GM12892 (cell line): ENCODE measurements around the gene TSC22D4.

ENCODE experiments used
- POLR2A ChIP-seq: IDR thresholded peaks from 2 replicates; pipeline ENCODE4 v1.6.1; 2011; ENCODE audit warnings: low read depth, low read length, control low read depth
- POLR2AphosphoS5 ChIP-seq: IDR thresholded peaks from 2 replicates; pipeline ENCODE4 v1.6.1; 2011; ENCODE audit warnings: low read depth, low read length, control low read depth
- TAF1 ChIP-seq: IDR thresholded peaks from 2 replicates; pipeline ENCODE4 v1.6.1; 2011; ENCODE audit warnings: low read depth, mild to moderate bottlenecking, control low read depth, low read length, borderline replicate concordance

- no peak for TF ChIP-seq POLR2AphosphoS5
- no peak for TF ChIP-seq POLR2A
- no peak for TF ChIP-seq TAF1
Measured at GRCh38 chr7:100482728-100483089, 3.7 kb upstream of the TSC22D4 start.
